ENCODE measurements around the gene ARHGAP25.

Gene ARHGAP25

GRCh38 chr2:68764806-68765311, 30.2 kb downstream of the ARHGAP25 start:
- in situ Hi-C loops (cut with HindIII; ENCODE audit: low sequenced_read_pairs) = no loop called here

- in situ Hi-C loops (cut with HindIII; ENCODE audit: low sequenced_read_pairs) = no loop called here
These were observed 31.2 kb downstream of the ARHGAP25 start for GRCh38 chr2:68765739-68766375.

GRCh38 chr2:68766376-68766845, 31.8 kb downstream of the ARHGAP25 start:
- in situ Hi-C loops (cut with HindIII; ENCODE audit: low sequenced_read_pairs) = no loop called here

GRCh38 chr2:68767031-68767961, 32.7 kb downstream of the ARHGAP25 start:
- in situ Hi-C loops (cut with HindIII; ENCODE audit: low sequenced_read_pairs) = no loop called here

- in situ Hi-C loops (cut with HindIII; ENCODE audit: low sequenced_read_pairs) = no loop called here
These were observed 33.4 kb downstream of the ARHGAP25 start for GRCh38 chr2:68767996-68768395.

- in situ Hi-C loops (cut with HindIII; ENCODE audit: low sequenced_read_pairs) = no loop called here
These were observed 33.9 kb downstream of the ARHGAP25 start for GRCh38 chr2:68768461-68768860.

- in situ Hi-C loops (cut with HindIII; ENCODE audit: low sequenced_read_pairs) = no loop called here
These were observed 34.3 kb downstream of the ARHGAP25 start for GRCh38 chr2:68768951-68769350.

GRCh38 chr2:68769586-68770270, 35.1 kb downstream of the ARHGAP25 start:
- in situ Hi-C loops (cut with HindIII; ENCODE audit: low sequenced_read_pairs) = loop anchor here (5.0 kb wide), 1 partner anchor 38 kb away; no protein-coding TSS in a partner anchor

GRCh38 chr2:68770271-68771111, 35.9 kb downstream of the ARHGAP25 start:
- in situ Hi-C loops (cut with HindIII; ENCODE audit: low sequenced_read_pairs) = loop anchor here (5.0 kb wide), 1 partner anchor 37 kb away; no protein-coding TSS in a partner anchor

- in situ Hi-C loops (cut with HindIII; ENCODE audit: low sequenced_read_pairs) = loop anchor here (5.0 kb wide), 1 partner anchor 36 kb away; no protein-coding TSS in a partner anchor
These were observed 36.7 kb downstream of the ARHGAP25 start for GRCh38 chr2:68771211-68771751.

GRCh38 chr2:68772109-68772508, 37.5 kb downstream of the ARHGAP25 start:
- in situ Hi-C loops (cut with HindIII; ENCODE audit: low sequenced_read_pairs) = loop anchor here (5.0 kb wide), 1 partner anchor 35 kb away; no protein-coding TSS in a partner anchor

- in situ Hi-C loops (cut with HindIII; ENCODE audit: low sequenced_read_pairs) = loop anchor here (5.0 kb wide), 1 partner anchor 33 kb away; no protein-coding TSS in a partner anchor
These were observed 40.1 kb downstream of the ARHGAP25 start for GRCh38 chr2:68774569-68775271.

- in situ Hi-C loops (cut with HindIII; ENCODE audit: low sequenced_read_pairs) = no loop called here
These were observed 40.7 kb downstream of the ARHGAP25 start for GRCh38 chr2:68775272-68775842.

GRCh38 chr2:68776124-68776523, 41.5 kb downstream of the ARHGAP25 start:
- in situ Hi-C loops (cut with HindIII; ENCODE audit: low sequenced_read_pairs) = no loop called here

- in situ Hi-C loops (cut with HindIII; ENCODE audit: low sequenced_read_pairs) = no loop called here
These were observed 45.0 kb downstream of the ARHGAP25 start for GRCh38 chr2:68779595-68779994.

- in situ Hi-C loops (cut with HindIII; ENCODE audit: low sequenced_read_pairs) = no loop called here
These were observed 49.6 kb downstream of the ARHGAP25 start for GRCh38 chr2:68784188-68784587.

- in situ Hi-C loops (cut with HindIII; ENCODE audit: low sequenced_read_pairs) = no loop called here
These were observed 50.3 kb downstream of the ARHGAP25 start for GRCh38 chr2:68784915-68785314.

- in situ Hi-C loops (cut with HindIII; ENCODE audit: low sequenced_read_pairs) = no loop called here
These were observed 52.7 kb downstream of the ARHGAP25 start for GRCh38 chr2:68787356-68787755.

GRCh38 chr2:68789603-68790002, 55.0 kb downstream of the ARHGAP25 start:
- in situ Hi-C loops (cut with HindIII; ENCODE audit: low sequenced_read_pairs) = no loop called here
